ENCODE measurements around the gene PLSCR5. TPM values are rescaled to one million over a fixed set of nuclear protein-coding genes. Genes with fewer than 3 reads are reported as not detected.

Gene PLSCR5
- total and polyA plus RNA-seq, 10 of the 15 experiments (the other 5 are each of a cell fraction or from before 2014, with no cell fraction given), result 0.06 TPM; not detected in 9

- no peaks in the 10 kb centered on the region for H3K9me3 ChIP-seq (replicated peaks; ENCODE audit: control insufficient read depth, insufficient read depth, low read length)
- no peaks in the 10 kb centered on the region for H3K4me1 ChIP-seq (ENCODE audit: control insufficient read depth, insufficient read depth, low read length)
- no peak for ATAC-seq
- no peak overlapping the region for H3K27ac ChIP-seq (ENCODE audit: control insufficient read depth, insufficient read depth)
- in situ Hi-C loops (cut with MboI), result no loop called here
- H4K20me1 ChIP-seq (ENCODE audit: control insufficient read depth, insufficient read depth), result no peaks in the 10 kb centered on the region
- intact Hi-C loops (cut with micrococcal nuclease; ENCODE audit: unreplicated experiment), result loop anchor here (1.0 to 10.0 kb wide), 4 partner anchors 48 to 576 kb away; no protein-coding TSS in a partner anchor
- TF ChIP-seq ZNF207 (IDR thresholded peaks at IDR 0.05; ENCODE audit: borderline replicate concordance), result no peak
- no peak for TF ChIP-seq ZNF622 (IDR thresholded peaks at IDR 0.05)
- TF ChIP-seq HSF1 (IDR thresholded peaks at IDR 0.05; ENCODE audit: low read depth, low read length), result no peak
- no peak overlapping the region for H3K9ac ChIP-seq (ENCODE audit: control insufficient read depth, insufficient read depth, low read length)
- no peaks in the 10 kb centered on the region for H3K27me3 ChIP-seq (replicated peaks in 1 of 2; ENCODE audit: control insufficient read depth in 2 of 2, insufficient read depth in 2 of 2, low read length in 1 of 2)
- POLR2A ChIA-PET, result no interaction called here
- no peaks in the 10 kb centered on the region for H3K79me2 ChIP-seq (ENCODE audit: control insufficient read depth, insufficient read depth, low read length)
- RAD21 ChIA-PET (ENCODE audit: unreplicated experiment), result interaction anchor here (1.6 kb wide), 1 partner anchor 50 kb away, joined by 6 read pairs; no protein-coding TSS in a partner anchor
- no peak for FAIRE-seq
- no peak overlapping the region for H2AFZ ChIP-seq (ENCODE audit: control insufficient read depth, low read depth, low read length)
- H3K4me3 ChIP-seq, result no peak overlapping the region
- SMC1A ChIA-PET (ENCODE audit: uncharacterized antibody, unreplicated experiment), result interaction anchor here (1.8 kb wide), 1 partner anchor 50 kb away, joined by 9 read pairs; no protein-coding TSS in a partner anchor
- no TSS peak for BruUV-seq (replicated peaks)
- CTCF ChIA-PET, result interaction anchor here (0.9 to 1.8 kb wide), 5 partner anchors 9 to 50 kb away, joined by 4 to 17 read pairs (median 6); no protein-coding TSS in a partner anchor
- 17% methylated on average over 1 of the region's 1 CpG for WGBS (ENCODE audit: insufficient coverage, insufficient replicate concordance, low lambda C conversion rate, missing lambda C conversion rate)
- no peak for DNase-seq (ENCODE audit: low read depth, low spot score)
- H3K4me2 ChIP-seq (ENCODE audit: control insufficient read depth, insufficient read depth), result no peak overlapping the region
- H3K36me3 ChIP-seq (ENCODE audit: control insufficient read depth in 2 of 2, insufficient read depth in 2 of 2, low read length in 1 of 2), result no peaks in the 10 kb centered on the region
Observed at GRCh38 chr3:146640361-146640760, 35.2 kb upstream of the PLSCR5 start.

- no peak for ATAC-seq
- H3K79me2 ChIP-seq (ENCODE audit: control insufficient read depth, insufficient read depth, low read length), result no peaks in the 10 kb centered on the region
- no peak for FAIRE-seq
- H3K27ac ChIP-seq (ENCODE audit: control insufficient read depth, insufficient read depth), result no peak overlapping the region
- ChIA-PET SMC1A (ENCODE audit: uncharacterized antibody, unreplicated experiment) (interaction anchor here (0.7 to 1.7 kb wide), 6 partner anchors 9 to 573 kb away, joined by 3 to 8 read pairs (median 4); no protein-coding TSS in a partner anchor), RAD21 (ENCODE audit: unreplicated experiment) (interaction anchor here (1.1 to 1.7 kb wide), 4 partner anchors 23 to 573 kb away, joined by 3 to 8 read pairs (median 5); no protein-coding TSS in a partner anchor), POLR2A (no interaction called here), CTCF (interaction anchor here (0.6 to 2.6 kb wide), 13 partner anchors 9 to 1361 kb away, joined by 3 to 25 read pairs (median 5); no protein-coding TSS in a partner anchor)
- H3K4me3 ChIP-seq, result no peak overlapping the region
- no peaks in the 10 kb centered on the region for H3K9me3 ChIP-seq (replicated peaks; ENCODE audit: control insufficient read depth, insufficient read depth, low read length)
- no peaks in the 10 kb centered on the region for H4K20me1 ChIP-seq (ENCODE audit: control insufficient read depth, insufficient read depth)
- no peak overlapping the region for H3K9ac ChIP-seq (ENCODE audit: control insufficient read depth, insufficient read depth, low read length)
- DNase-seq (ENCODE audit: low read depth, low spot score), result no peak
- H3K4me2 ChIP-seq (ENCODE audit: control insufficient read depth, insufficient read depth), result no peak overlapping the region
- H3K27me3 ChIP-seq (replicated peaks in 1 of 2; ENCODE audit: control insufficient read depth in 2 of 2, insufficient read depth in 2 of 2, low read length in 1 of 2), result no peaks in the 10 kb centered on the region
- TF ChIP-seq CTCF (IDR thresholded peaks at IDR 0.05 in 2 of 3, conservative IDR thresholded peaks at IDR 0.05 in 1 of 3; ENCODE audit: control insufficient read depth in 2 of 3, extremely low read depth in 1 of 3, insufficient read depth in 1 of 3, low read depth in 3 of 3, low read length in 3 of 3) (peak in 2 of 3 experiments; percentile 11 to 28; a peak in 2 of 6 replicates), GATAD2B (conservative IDR thresholded peaks at IDR 0.05; ENCODE audit: low read depth) (no peak), MTA2 (IDR thresholded peaks at IDR 0.05; ENCODE audit: low read depth) (no peak)
- no peaks in the 10 kb centered on the region for H3K36me3 ChIP-seq (ENCODE audit: control insufficient read depth in 2 of 2, insufficient read depth in 2 of 2, low read length in 1 of 2)
- H2AFZ ChIP-seq (ENCODE audit: control insufficient read depth, low read depth, low read length), result no peak overlapping the region
- BruUV-seq (replicated peaks), result no TSS peak
- no peaks in the 10 kb centered on the region for H3K4me1 ChIP-seq (ENCODE audit: control insufficient read depth, insufficient read depth, low read length)
- in situ Hi-C loops (cut with MboI) (no loop called here), intact Hi-C loops (cut with micrococcal nuclease; ENCODE audit: unreplicated experiment) (no loop called here)
Observed at GRCh38 chr3:146638718-146639117, 33.6 kb upstream of the PLSCR5 start.
